Nephron progenitor cell (in vitro differentiated cells): ENCODE measurements around the gene PRDM9.

Experiments used
- DNase-seq: peaks from one replicate; pipeline ENCODE4 v3.0.0; 2021
- H3K27ac Mint-ChIP-seq: 2 replicates; pipeline ENCODE4 v1.8.0; 2021; ENCODE audit warnings: mild to moderate bottlenecking, moderate library complexity, mixed read lengths
- H3K27me3 Mint-ChIP-seq: 2 replicates; pipeline ENCODE4 v1.8.0; 2021; ENCODE audit warnings: mild to moderate bottlenecking, low read depth, mixed read lengths; ENCODE audit not compliant: poor library complexity
- H3K36me3 Mint-ChIP-seq: 2 replicates; pipeline ENCODE4 v1.8.0; 2021; ENCODE audit warnings: low read depth, mixed read lengths
- H3K4me1 Mint-ChIP-seq: 2 replicates; pipeline ENCODE4 v1.8.0; 2021; ENCODE audit warnings: mixed read lengths
- H3K4me3 Mint-ChIP-seq: 2 replicates; pipeline ENCODE4 v1.8.0; 2021; ENCODE audit warnings: mild to moderate bottlenecking, moderate library complexity, mixed read lengths
- H3K9me3 Mint-ChIP-seq: 2 replicates; pipeline ENCODE4 v1.8.0; 2021; ENCODE audit warnings: mild to moderate bottlenecking, moderate library complexity, mixed read lengths
- TF ChIP-seq, protein P1 (sequence below): fragments of 200-600 bp; sonication (generic); IDR thresholded peaks from 2 replicates; pipeline ENCODE4 v1.5.0; 2021; ENCODE audit warnings: antibody characterized with exemption

The PRDM9 gene

GRCh38 chr5:23507278-23507685, at the start of gene PRDM9:
TSS of gene PRDM9 (plus strand) at chr5:23507609. CDS start at chr5:23509034, 1,425 bp downstream.
- no peak for DNase-seq
- H3K4me3 Mint-ChIP-seq = peak within 1 kb of the TSS; percentile 23
- peaks cover 7% of the 10 kb centered on the region for H3K27me3 Mint-ChIP-seq
- TF ChIP-seq, protein P1, sequence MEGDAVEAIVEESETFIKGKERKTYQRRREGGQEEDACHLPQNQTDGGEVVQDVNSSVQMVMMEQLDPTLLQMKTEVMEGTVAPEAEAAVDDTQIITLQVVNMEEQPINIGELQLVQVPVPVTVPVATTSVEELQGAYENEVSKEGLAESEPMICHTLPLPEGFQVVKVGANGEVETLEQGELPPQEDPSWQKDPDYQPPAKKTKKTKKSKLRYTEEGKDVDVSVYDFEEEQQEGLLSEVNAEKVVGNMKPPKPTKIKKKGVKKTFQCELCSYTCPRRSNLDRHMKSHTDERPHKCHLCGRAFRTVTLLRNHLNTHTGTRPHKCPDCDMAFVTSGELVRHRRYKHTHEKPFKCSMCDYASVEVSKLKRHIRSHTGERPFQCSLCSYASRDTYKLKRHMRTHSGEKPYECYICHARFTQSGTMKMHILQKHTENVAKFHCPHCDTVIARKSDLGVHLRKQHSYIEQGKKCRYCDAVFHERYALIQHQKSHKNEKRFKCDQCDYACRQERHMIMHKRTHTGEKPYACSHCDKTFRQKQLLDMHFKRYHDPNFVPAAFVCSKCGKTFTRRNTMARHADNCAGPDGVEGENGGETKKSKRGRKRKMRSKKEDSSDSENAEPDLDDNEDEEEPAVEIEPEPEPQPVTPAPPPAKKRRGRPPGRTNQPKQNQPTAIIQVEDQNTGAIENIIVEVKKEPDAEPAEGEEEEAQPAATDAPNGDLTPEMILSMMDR = no peak
- H3K4me1 Mint-ChIP-seq = no peaks in the 10 kb centered on the region
- peaks cover 15% of the 10 kb centered on the region for H3K9me3 Mint-ChIP-seq
- H3K27ac Mint-ChIP-seq = no peak within 1 kb of the TSS
- H3K36me3 Mint-ChIP-seq = no peaks in the 10 kb centered on the region

DNA sequence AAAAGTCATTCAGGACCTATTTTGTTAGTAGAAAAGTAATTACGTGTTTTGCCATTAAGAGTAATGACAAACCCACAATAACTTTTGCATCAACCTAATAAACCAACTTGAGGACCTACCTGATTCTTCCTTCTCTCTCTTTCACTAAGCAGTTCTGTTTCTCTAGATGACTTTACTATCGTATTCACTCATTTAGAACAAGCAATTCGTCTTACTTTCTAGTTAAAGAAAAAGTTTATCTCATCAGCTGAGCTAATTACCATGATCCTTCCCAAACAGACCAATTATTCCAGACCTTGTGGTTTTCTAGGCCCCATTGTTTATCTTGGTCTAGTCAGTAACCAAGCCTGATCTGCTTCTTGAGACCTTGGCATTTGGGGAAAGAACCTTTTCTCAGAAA, 49.6 kb upstream of the PRDM9 start:
- H3K4me1 Mint-ChIP-seq = no peaks in the 10 kb centered on the region

GRCh38 chr5:23459214-23459613, 48.2 kb upstream of the PRDM9 start:
- no peaks in the 10 kb centered on the region for H3K27me3 Mint-ChIP-seq

More for the DNA sequence above, 49.6 kb upstream of the PRDM9 start:
- Mint-ChIP-seq H3K36me3 (no peaks in the 10 kb centered on the region), H3K27ac (no peak overlapping the region), H3K4me3 (no peak overlapping the region), H3K9me3 (no peaks in the 10 kb centered on the region), H3K27me3 (no peaks in the 10 kb centered on the region)
- TF ChIP-seq, protein P1 = no peak
- no peak for DNase-seq

DNA sequence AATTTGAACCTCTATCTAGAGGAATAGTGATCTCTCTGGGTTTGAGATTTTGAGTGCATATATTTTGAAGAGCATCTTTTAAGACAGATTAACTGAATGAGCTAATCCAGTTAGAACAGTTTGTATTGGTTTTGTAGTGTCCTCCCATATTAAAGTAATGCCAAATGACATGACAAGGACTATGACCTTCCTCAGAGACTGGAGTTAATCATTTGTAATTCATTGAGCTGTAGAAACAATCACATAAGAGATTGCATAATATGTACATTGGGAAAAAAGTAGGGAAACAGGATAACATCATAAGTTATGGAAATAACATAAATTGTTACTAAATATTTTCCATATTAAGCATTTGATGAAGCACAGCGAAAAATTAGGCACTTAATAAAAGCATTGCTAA, 45.8 kb upstream of the PRDM9 start:
- H3K9me3 Mint-ChIP-seq = peaks cover 6% of the 10 kb centered on the region
- H3K4me1 Mint-ChIP-seq = no peaks in the 10 kb centered on the region
- no peak overlapping the region for H3K27ac Mint-ChIP-seq
- H3K27me3 Mint-ChIP-seq = no peaks in the 10 kb centered on the region
- H3K36me3 Mint-ChIP-seq = no peaks in the 10 kb centered on the region
- H3K4me3 Mint-ChIP-seq = no peak overlapping the region
- TF ChIP-seq, protein P1 = no peak
- no peak for DNase-seq

More at GRCh38 chr5:23459214-23459613, 48.2 kb upstream of the PRDM9 start:
- no peaks in the 10 kb centered on the region for H3K36me3 Mint-ChIP-seq
- no peaks in the 10 kb centered on the region for H3K4me1 Mint-ChIP-seq
- no peak for DNase-seq
- TF ChIP-seq, protein P1 = no peak
- H3K9me3 Mint-ChIP-seq = peaks cover 4% of the 10 kb centered on the region
- H3K27ac Mint-ChIP-seq = no peak overlapping the region
- no peak overlapping the region for H3K4me3 Mint-ChIP-seq

- Mint-ChIP-seq H3K27me3 (no peaks in the 10 kb centered on the region), H3K4me3 (no peak overlapping the region), H3K27ac (no peak overlapping the region), H3K4me1 (peaks cover 11% of the 10 kb centered on the region), H3K36me3 (no peaks in the 10 kb centered on the region), H3K9me3 (peaks cover 9% of the 10 kb centered on the region)
- TF ChIP-seq, protein P1 = no peak
- no peak for DNase-seq
Observed at GRCh38 chr5:23466401-23466912, 41.0 kb upstream of the PRDM9 start.

DNA sequence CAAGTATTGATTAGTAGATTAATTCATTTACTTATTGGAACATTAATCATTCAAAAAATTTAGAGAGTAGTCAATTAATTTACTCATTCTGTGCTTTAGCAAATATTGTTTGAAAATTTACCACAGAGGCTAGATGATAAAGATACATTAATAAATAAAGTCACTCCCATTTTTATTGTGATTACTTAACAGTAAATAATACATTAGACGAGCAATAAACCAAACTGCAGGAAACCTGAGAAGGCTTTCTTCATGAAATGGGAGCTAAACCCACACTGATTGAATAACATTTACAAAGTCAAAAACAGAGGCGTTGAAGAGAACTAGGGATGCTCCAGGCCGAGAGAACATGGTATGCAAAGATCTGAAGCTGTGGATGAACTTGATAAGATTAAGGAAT, 38.8 kb upstream of the PRDM9 start:
- Mint-ChIP-seq H3K27ac (peak overlapping the region; percentile 43), H3K9me3 (peaks cover 5% of the 10 kb centered on the region), H3K27me3 (no peaks in the 10 kb centered on the region), H3K4me1 (peaks cover 11% of the 10 kb centered on the region), H3K36me3 (no peaks in the 10 kb centered on the region), H3K4me3 (no peak overlapping the region)
- TF ChIP-seq, protein P1 = no peak
- DNase-seq = no peak
